Colonic mucosa (tissue), 4 donors: ENCODE data around the gene CD9. TPM values are rescaled to one million over a fixed set of nuclear protein-coding genes. Genes with fewer than 3 reads are reported as not detected.
"Not testable (repeated sequence)": the region's sequence is repeated elsewhere in the genome, so short reads cannot be mapped to it uniquely, and the experiment has no call there.

Experiments used
- DNase-seq: peaks from one replicate; pipeline ENCODE4 v3.0.0-alpha.2; 2020
- H3K27ac ChIP-seq: fragments of 200-600 bp; one replicate; pipeline ENCODE4 v1.8.0; 2021
- H3K27me3 ChIP-seq: fragments of 200-600 bp; one replicate; pipeline ENCODE4 v1.8.0; 2021
- H3K36me3 ChIP-seq: fragments of 200-600 bp; one replicate; pipeline ENCODE4 v1.8.0; 2021
- H3K4me1 ChIP-seq: fragments of 200-600 bp; one replicate; pipeline ENCODE4 v1.8.0; 2021; ENCODE audit warnings: mild to moderate bottlenecking
- H3K4me3 ChIP-seq: fragments of 200-600 bp; one replicate; pipeline ENCODE4 v1.8.0; 2021
- H3K9ac ChIP-seq, 2 donors: one replicate each; pipeline ENCODE4 v1.7.0; 2013; ENCODE audit warnings: control low read depth in 2 of 2, low read depth in 2 of 2, low read length in 2 of 2
- H3K9me3 ChIP-seq: fragments of 200-600 bp; one replicate; pipeline ENCODE4 v1.8.0; 2021
- intact Hi-C: fragments of 100-400 bp; cut with DNase I; formaldehyde crosslinking; loops from one replicate; pipeline ENCODE4 v1.14.1; 2022
- total RNA-seq, 2 donors: library from RNA; stranded (reverse); fragmentation: NEBNext Ultra II Directional in 1 of 2; extraction: Animal tissue kit (Norgen Biotek cat#: 25700) in 1 of 2; gene quantifications; one replicate each; pipeline ENCODE4 v1.2.1, GENCODE V29; 2021
- TF ChIP-seq, protein P1 (sequence below): fragments of 200-600 bp; IDR thresholded peaks from one replicate; pipeline ENCODE4 v1.8.0; 2022; ENCODE audit warnings: antibody characterized with exemption, mild to moderate bottlenecking
- donor health status: healthy.
- donor health status: DM: no; HTN: no; CAD: no.
- donor health status: DM: no; HTN: no; CAD: no.

The CD9 gene
- total RNA-seq, 2 donors from 2014 or later = 589 to 665 TPM

DNA sequence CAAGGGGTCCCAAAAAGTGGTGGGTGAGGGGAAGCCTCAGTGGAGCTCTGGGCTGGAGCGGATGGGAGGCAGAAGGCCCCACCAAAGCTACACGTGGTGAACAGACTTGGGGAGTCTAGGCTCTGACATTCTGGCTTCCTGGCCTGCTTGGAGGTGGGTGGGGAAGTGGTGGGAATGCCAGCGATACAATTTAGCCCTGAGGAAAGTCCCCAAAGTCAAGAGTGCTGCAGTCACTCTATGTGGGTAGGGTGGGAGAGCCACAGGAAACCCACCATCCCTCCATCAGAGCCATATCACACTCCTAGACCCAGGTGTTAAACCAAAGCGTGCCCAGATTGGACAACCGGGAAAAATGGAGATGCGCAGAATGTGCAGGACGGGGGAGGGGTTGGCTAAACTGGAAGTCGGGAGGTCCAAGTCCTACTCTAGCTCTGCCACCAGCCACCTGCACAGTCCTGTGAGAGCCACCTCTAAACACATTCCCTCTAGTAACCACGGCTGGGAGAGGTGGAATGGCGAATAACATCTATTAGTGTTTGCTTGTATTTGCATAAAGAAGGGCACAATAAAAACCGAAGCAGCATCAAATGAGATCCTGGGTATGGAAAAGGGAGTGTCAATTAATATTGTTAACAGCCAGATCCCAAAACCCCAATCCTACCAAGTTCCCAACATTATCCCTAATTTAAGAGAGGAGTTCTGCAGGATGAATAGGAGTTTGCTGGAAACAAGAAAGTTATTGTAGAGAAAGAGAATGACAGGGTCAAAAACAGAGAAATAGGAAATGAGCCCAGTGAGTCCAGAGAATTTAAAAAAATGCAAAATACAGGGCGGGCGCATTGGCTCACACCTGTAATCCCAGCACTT, 14.0 kb upstream of the CD9 start:
- Histone ChIP-seq H3K9ac (no peak overlapping the region), H3K9me3 (no peaks in the 10 kb centered on the region), H3K4me1 (peaks cover 19% of the 10 kb centered on the region), H3K27ac (no peak overlapping the region), H3K4me3 (no peak overlapping the region), H3K27me3 (no peaks in the 10 kb centered on the region), H3K36me3 (no peaks in the 10 kb centered on the region)
- intact Hi-C loops = loop anchor here (5.0 kb wide), 1 partner anchor 124 kb away; no protein-coding TSS in a partner anchor
- DNase-seq = no peak
- TF ChIP-seq, protein P1, sequence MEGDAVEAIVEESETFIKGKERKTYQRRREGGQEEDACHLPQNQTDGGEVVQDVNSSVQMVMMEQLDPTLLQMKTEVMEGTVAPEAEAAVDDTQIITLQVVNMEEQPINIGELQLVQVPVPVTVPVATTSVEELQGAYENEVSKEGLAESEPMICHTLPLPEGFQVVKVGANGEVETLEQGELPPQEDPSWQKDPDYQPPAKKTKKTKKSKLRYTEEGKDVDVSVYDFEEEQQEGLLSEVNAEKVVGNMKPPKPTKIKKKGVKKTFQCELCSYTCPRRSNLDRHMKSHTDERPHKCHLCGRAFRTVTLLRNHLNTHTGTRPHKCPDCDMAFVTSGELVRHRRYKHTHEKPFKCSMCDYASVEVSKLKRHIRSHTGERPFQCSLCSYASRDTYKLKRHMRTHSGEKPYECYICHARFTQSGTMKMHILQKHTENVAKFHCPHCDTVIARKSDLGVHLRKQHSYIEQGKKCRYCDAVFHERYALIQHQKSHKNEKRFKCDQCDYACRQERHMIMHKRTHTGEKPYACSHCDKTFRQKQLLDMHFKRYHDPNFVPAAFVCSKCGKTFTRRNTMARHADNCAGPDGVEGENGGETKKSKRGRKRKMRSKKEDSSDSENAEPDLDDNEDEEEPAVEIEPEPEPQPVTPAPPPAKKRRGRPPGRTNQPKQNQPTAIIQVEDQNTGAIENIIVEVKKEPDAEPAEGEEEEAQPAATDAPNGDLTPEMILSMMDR = no peak

DNA sequence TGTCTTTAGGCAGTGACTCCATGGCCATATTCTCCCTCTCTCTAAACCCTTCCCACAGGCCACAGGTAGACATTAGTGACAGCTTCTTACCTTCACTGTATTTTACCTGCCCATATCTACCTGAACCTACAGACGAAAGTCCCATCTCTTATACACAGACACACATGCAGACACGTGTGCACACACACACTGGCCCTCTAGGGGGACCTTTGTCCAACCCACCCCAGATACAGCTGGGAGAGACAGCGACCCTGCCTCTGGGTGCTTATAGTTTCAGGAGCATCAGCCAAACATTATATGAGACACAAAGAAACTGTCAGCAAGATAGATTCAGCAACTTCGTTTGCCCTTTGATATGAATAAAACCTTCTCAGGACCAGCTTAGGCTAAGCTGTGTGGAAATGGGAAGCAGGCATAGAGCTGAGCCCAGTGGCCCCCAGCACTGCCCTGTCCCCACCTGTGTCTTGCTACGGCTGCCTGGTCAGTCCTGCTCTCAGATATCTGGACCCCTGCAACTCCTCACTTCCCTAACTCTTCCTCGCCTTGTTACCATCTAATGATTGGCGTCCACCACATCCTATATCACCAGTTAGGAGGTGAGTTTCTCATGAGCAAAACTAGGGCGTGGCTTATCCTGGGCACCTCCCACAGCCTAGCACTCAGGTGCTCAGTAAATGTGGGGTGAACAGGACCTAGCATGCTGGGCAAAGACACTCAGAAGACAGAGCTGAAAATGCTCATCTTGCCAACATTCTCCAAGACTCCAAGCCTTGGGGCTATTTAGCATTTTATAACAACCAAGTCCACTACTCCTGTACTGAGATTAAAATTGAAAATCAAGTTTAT, 12.0 kb upstream of the CD9 start:
- Histone ChIP-seq H3K9ac (no peak overlapping the region), H3K4me3 (no peak overlapping the region), H3K27ac (no peak overlapping the region), H3K9me3 (no peaks in the 10 kb centered on the region), H3K27me3 (no peaks in the 10 kb centered on the region), H3K4me1 (peaks cover 4% of the 10 kb centered on the region), H3K36me3 (no peaks in the 10 kb centered on the region)
- intact Hi-C loops = loop anchor here (5.0 kb wide), 1 partner anchor 126 kb away; no protein-coding TSS in a partner anchor
- TF ChIP-seq, protein P1 = no peak
- no peak for DNase-seq

DNA sequence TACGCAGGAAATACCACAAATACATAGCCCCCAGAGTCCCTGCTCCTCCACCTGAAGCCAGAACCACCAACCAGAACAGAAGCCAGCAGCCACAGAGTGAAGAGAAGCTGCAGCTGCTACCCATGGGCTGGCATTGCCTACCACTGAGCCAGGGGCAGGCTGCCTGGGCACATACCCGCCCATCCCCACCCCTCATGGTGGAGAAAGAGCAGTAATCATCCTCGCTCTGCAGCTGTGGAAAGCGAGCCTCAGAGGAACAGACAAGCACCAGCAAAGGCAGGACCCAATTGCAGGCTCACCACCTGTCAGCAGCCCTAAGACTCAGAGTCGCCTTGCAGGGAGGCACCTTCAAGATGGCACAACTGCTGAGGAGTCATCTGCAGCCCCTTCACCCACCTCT, 11.2 kb upstream of the CD9 start:
- no peak overlapping the region for H3K4me3 ChIP-seq
- no peak overlapping the region for H3K9ac ChIP-seq
- no peaks in the 10 kb centered on the region for H3K9me3 ChIP-seq
- H3K27ac ChIP-seq = no peak overlapping the region
- intact Hi-C loops = loop anchor here (5.0 kb wide), 1 partner anchor 127 kb away; no protein-coding TSS in a partner anchor
- H3K27me3 ChIP-seq = no peaks in the 10 kb centered on the region
- H3K36me3 ChIP-seq = no peaks in the 10 kb centered on the region
- TF ChIP-seq, protein P1 = no peak
- no peak for DNase-seq
- no peaks in the 10 kb centered on the region for H3K4me1 ChIP-seq

GRCh38 chr12:6189952-6190598, 10.1 kb upstream of the CD9 start:
- H3K9me3 ChIP-seq, H3K27me3 ChIP-seq, H3K4me3 ChIP-seq, H3K4me1 ChIP-seq, H3K27ac ChIP-seq, DNase-seq, H3K36me3 ChIP-seq, H3K9ac ChIP-seq: not testable (repeated sequence)
- intact Hi-C loops = loop anchor here (5.0 kb wide), 1 partner anchor 128 kb away; no protein-coding TSS in a partner anchor

DNA sequence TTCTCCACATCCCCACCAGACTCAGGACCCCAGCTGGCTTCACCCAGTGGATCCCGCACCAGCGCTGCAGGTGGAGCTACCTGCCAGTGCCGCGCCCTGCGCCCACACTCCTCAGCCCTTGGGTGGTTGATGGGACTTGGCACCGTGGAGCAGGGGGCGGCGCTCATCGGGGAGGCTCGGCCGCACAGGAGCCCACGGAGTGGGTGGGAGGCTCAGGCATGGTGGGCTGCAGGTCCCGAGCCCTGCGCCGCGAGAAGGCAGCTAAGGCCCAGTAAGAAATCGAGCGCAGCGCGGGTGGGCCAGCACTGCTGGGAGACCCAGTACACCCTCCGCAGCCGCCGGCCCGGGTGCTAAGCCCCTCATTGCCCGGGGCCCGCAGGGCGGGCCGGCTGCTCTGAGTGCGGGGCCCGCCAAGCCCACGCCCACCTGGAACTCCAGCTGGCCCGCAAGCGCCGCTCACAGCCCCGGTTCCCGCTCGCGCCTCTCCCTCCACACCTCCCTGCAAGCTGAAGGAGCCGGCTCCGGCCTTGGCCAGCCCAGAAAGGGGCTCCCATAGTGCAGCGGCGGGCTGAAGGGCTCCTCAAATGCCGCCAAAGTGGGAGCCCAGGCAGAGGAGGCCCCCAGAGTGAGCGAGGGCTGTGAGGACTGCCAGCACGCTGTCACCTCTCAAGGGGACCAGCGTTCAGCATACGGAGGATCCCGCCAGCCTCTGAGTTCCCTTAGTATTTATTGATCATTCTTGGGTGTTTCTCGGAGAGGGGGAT, 9.3 kb upstream of the CD9 start:
- H3K36me3 ChIP-seq, H3K4me3 ChIP-seq, H3K27me3 ChIP-seq, H3K27ac ChIP-seq, H3K4me1 ChIP-seq, H3K9ac ChIP-seq, DNase-seq, intact Hi-C loops, H3K9me3 ChIP-seq: not testable (repeated sequence)
